GM23338 (cell line): ENCODE measurements around the gene PRDM5. TPM values are rescaled to one million over a fixed set of nuclear protein-coding genes. Genes with fewer than 3 reads are reported as not detected.

Experiments used
- ATAC-seq: fragments of 200-7000 bp; cut with Tn5 transposase; 3 replicates; pipeline ENCODE4 v1.9.1; 2020
- DNase-seq: peaks from one replicate; pipeline ENCODE4 v3.0.0-alpha.2; 2015; ENCODE audit warnings: low spot score
- H2AFZ ChIP-seq: fragments of 200-600 bp; sonication (generic); 2 replicates; pipeline ENCODE4 v1.8.0; 2016; ENCODE audit warnings: antibody characterized with exemption, mild to moderate bottlenecking, moderate library complexity
- H3F3A ChIP-seq: fragments of 200-600 bp; sonication (generic); replicated peaks from 2 replicates; pipeline ENCODE4 v1.8.0; 2017; ENCODE audit warnings: antibody characterized with exemption, mixed run types, low read depth
- H3K27ac ChIP-seq: fragments of 200-600 bp; sonication (generic); 2 replicates; pipeline ENCODE4 v1.6.1; 2016; ENCODE audit warnings: low read depth
- H3K27me3 ChIP-seq: fragments of 200-600 bp; sonication (generic); 2 replicates; pipeline ENCODE4 v1.8.0; 2016; ENCODE audit warnings: mild to moderate bottlenecking, mixed run types, moderate library complexity; ENCODE audit not compliant: insufficient read depth
- H3K36me3 ChIP-seq: fragments of 200-600 bp; sonication (generic); 2 replicates; pipeline ENCODE4 v1.8.0; 2016; ENCODE audit warnings: mild to moderate bottlenecking; ENCODE audit not compliant: insufficient read depth
- H3K4me1 ChIP-seq: fragments of 200-600 bp; sonication (generic); 2 replicates; pipeline ENCODE4 v1.8.0; 2016; ENCODE audit warnings: mild to moderate bottlenecking, moderate library complexity; ENCODE audit not compliant: insufficient read depth
- H3K4me2 ChIP-seq: fragments of 200-600 bp; sonication (generic); 2 replicates; pipeline ENCODE4 v1.7.1; 2017; ENCODE audit warnings: mixed run types
- H3K4me3 ChIP-seq: fragments of 200-600 bp; sonication (generic); 2 replicates; pipeline ENCODE4 v1.6.1; 2016; ENCODE audit warnings: mixed run types
- H3K79me2 ChIP-seq: fragments of 200-600 bp; sonication (generic); replicated peaks from 2 replicates; pipeline ENCODE4 v1.8.0; 2017; ENCODE audit warnings: mild to moderate bottlenecking; ENCODE audit not compliant: insufficient read depth
- H3K9me2 ChIP-seq: fragments of 200-600 bp; sonication (generic); 2 replicates; pipeline ENCODE4 v1.8.0; 2017; ENCODE audit not compliant: insufficient read depth
- H4K20me1 ChIP-seq: fragments of 200-600 bp; sonication (generic); replicated peaks from 2 replicates; pipeline ENCODE4 v1.8.0; 2017; ENCODE audit warnings: mild to moderate bottlenecking; ENCODE audit not compliant: insufficient read depth
- H3K27ac Mint-ChIP-seq: 2 replicates; pipeline ENCODE4 v1.8.0; 2020; ENCODE audit warnings: inconsistent platforms, mild to moderate bottlenecking, moderate library complexity, mixed read lengths
- H3K27me3 Mint-ChIP-seq: 3 replicates; pipeline ENCODE4 v1.8.0; 2022; ENCODE audit warnings: low read depth, mild to moderate bottlenecking, moderate library complexity, mixed read lengths, inconsistent platforms; ENCODE audit not compliant: insufficient read depth, poor library complexity
- H3K36me3 Mint-ChIP-seq: 3 replicates; pipeline ENCODE4 v1.8.0; 2021; ENCODE audit warnings: low read depth, mild to moderate bottlenecking, inconsistent platforms, moderate library complexity, mixed read lengths
- H3K4me1 Mint-ChIP-seq: 3 replicates; pipeline ENCODE4 v1.8.0; 2020; ENCODE audit warnings: mild to moderate bottlenecking, inconsistent platforms, mixed read lengths
- H3K4me3 Mint-ChIP-seq: 3 replicates; pipeline ENCODE4 v1.8.0; 2021; ENCODE audit warnings: moderate library complexity, mild to moderate bottlenecking, inconsistent platforms, mixed read lengths
- H3K9me3 Mint-ChIP-seq: 3 replicates; pipeline ENCODE4 v1.8.0; 2020; ENCODE audit warnings: moderate library complexity, mild to moderate bottlenecking, inconsistent platforms, mixed read lengths
- CREB1 ChIP-seq: fragments of 250-450 bp; sonication (Bioruptor Pico); IDR thresholded peaks from 2 replicates; pipeline ENCODE4 v1.5.0; 2020; ENCODE audit warnings: low read depth, mild to moderate bottlenecking, moderate library complexity
- EZH2 ChIP-seq: fragments of 200-600 bp; sonication (generic); IDR thresholded peaks from one replicate; pipeline ENCODE4 v1.8.0; 2017; ENCODE audit warnings: antibody characterized with exemption, mild to moderate bottlenecking, low read depth; ENCODE audit not compliant: unreplicated experiment
- NANOG ChIP-seq: IDR thresholded peaks from 2 replicates; pipeline ENCODE4 v1.6.1; 2016; ENCODE audit warnings: antibody characterized with exemption, borderline replicate concordance
- REST ChIP-seq: IDR thresholded peaks from one replicate; pipeline ENCODE4 v1.6.1; 2018; ENCODE audit warnings: antibody characterized with exemption; ENCODE audit not compliant: unreplicated experiment
- STAT1 ChIP-seq: IDR thresholded peaks from one replicate; pipeline ENCODE4 v1.6.1; 2016; ENCODE audit warnings: antibody characterized with exemption; ENCODE audit not compliant: unreplicated experiment
- ZNF331 ChIP-seq: fragments of 250-450 bp; sonication (Bioruptor Pico); IDR thresholded peaks from 2 replicates; pipeline ENCODE4 v1.5.0; 2020; ENCODE audit warnings: low read depth, mild to moderate bottlenecking, moderate library complexity
- polyA plus RNA-seq: library from polyadenylated mRNA; unstranded; fragments of >200 nt; fragmentation: Nextera tagmentation; extraction: Ambion mirVana; gene quantifications from 2 replicates; pipeline ENCODE4 v1.2.1, GENCODE V29; 2016
- total RNA-seq: library from RNA; depleted of rRNA; stranded (reverse); fragments of >200 nt; shearing (Covaris generic); gene quantifications from 2 replicates; pipeline ENCODE4 v1.2.3, GENCODE V29; 2014
- TF ChIP-seq, protein P1 (sequence below), 2 experiments: fragments of 200-600 bp in 1 of 2; sonication (generic) in 1 of 2; conservative IDR thresholded peaks; 2 replicates each; pipeline versions ENCODE4 v1.5.1 to v1.6.1; 2016 to 2017; ENCODE audit warnings: antibody characterized with exemption in 2 of 2, low read depth in 2 of 2, mild to moderate bottlenecking in 2 of 2, moderate library complexity in 1 of 2
- TF ChIP-seq, protein P2 (sequence below): fragments of 250-450 bp; sonication (Bioruptor Pico); IDR thresholded peaks from 2 replicates; pipeline ENCODE4 v1.5.0; 2020; ENCODE audit warnings: mild to moderate bottlenecking, moderate library complexity

Gene PRDM5
- total and polyA plus RNA-seq, 2 experiments from 2014 or later = 11.2 to 40.4 TPM

DNA sequence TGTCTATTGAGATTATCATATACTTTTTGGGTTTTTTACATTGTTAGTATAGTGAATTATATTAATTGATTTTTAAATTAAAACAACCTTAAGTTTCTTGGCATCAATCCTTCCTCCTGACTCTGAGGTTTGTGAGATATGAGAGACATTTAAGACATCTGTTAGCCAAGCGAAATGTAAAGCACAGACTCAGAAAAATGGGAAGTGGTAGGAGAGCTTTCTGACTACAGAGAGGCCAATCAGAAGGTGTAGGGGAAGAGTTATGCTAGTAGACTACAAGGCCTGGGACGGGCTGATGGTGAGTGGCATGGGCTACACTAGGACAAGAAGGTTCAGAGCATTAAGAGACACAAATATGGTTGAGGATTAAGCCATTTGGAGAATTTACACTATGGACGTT lies 255.4 kb downstream of the PRDM5 start (continued):
- TF ChIP-seq REST = no peak
- no peak for TF ChIP-seq NANOG
- TF ChIP-seq, protein P1, sequence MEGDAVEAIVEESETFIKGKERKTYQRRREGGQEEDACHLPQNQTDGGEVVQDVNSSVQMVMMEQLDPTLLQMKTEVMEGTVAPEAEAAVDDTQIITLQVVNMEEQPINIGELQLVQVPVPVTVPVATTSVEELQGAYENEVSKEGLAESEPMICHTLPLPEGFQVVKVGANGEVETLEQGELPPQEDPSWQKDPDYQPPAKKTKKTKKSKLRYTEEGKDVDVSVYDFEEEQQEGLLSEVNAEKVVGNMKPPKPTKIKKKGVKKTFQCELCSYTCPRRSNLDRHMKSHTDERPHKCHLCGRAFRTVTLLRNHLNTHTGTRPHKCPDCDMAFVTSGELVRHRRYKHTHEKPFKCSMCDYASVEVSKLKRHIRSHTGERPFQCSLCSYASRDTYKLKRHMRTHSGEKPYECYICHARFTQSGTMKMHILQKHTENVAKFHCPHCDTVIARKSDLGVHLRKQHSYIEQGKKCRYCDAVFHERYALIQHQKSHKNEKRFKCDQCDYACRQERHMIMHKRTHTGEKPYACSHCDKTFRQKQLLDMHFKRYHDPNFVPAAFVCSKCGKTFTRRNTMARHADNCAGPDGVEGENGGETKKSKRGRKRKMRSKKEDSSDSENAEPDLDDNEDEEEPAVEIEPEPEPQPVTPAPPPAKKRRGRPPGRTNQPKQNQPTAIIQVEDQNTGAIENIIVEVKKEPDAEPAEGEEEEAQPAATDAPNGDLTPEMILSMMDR (conservative IDR thresholded peaks at IDR 0.05; ENCODE audit: low read depth in 2 of 2) = no peak
- no peak for TF ChIP-seq STAT1
- no peak for TF ChIP-seq CREB1 (CRISPR knock-in tag)

DNA sequence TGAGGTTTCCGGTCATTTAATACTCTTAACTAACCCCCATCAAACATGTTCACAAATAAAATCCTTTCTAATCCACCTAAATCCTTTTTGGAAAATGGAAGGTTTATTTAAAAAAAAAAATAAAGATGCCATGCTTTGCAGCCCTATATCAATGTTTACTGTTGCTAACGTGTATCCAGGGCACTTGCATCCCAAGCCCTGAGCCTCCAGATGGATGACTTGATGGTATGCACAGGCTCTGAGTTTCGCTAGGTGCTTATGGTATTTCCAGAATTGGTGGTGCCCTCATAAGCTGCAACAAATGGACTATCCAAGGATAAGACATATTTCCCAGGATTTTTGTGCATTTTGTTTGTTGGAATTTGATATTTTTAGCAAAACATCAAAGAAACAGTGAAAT lies 257.7 kb downstream of the PRDM5 start:
- TF ChIP-seq EZH2 = no peak
- TF ChIP-seq, protein P2, sequence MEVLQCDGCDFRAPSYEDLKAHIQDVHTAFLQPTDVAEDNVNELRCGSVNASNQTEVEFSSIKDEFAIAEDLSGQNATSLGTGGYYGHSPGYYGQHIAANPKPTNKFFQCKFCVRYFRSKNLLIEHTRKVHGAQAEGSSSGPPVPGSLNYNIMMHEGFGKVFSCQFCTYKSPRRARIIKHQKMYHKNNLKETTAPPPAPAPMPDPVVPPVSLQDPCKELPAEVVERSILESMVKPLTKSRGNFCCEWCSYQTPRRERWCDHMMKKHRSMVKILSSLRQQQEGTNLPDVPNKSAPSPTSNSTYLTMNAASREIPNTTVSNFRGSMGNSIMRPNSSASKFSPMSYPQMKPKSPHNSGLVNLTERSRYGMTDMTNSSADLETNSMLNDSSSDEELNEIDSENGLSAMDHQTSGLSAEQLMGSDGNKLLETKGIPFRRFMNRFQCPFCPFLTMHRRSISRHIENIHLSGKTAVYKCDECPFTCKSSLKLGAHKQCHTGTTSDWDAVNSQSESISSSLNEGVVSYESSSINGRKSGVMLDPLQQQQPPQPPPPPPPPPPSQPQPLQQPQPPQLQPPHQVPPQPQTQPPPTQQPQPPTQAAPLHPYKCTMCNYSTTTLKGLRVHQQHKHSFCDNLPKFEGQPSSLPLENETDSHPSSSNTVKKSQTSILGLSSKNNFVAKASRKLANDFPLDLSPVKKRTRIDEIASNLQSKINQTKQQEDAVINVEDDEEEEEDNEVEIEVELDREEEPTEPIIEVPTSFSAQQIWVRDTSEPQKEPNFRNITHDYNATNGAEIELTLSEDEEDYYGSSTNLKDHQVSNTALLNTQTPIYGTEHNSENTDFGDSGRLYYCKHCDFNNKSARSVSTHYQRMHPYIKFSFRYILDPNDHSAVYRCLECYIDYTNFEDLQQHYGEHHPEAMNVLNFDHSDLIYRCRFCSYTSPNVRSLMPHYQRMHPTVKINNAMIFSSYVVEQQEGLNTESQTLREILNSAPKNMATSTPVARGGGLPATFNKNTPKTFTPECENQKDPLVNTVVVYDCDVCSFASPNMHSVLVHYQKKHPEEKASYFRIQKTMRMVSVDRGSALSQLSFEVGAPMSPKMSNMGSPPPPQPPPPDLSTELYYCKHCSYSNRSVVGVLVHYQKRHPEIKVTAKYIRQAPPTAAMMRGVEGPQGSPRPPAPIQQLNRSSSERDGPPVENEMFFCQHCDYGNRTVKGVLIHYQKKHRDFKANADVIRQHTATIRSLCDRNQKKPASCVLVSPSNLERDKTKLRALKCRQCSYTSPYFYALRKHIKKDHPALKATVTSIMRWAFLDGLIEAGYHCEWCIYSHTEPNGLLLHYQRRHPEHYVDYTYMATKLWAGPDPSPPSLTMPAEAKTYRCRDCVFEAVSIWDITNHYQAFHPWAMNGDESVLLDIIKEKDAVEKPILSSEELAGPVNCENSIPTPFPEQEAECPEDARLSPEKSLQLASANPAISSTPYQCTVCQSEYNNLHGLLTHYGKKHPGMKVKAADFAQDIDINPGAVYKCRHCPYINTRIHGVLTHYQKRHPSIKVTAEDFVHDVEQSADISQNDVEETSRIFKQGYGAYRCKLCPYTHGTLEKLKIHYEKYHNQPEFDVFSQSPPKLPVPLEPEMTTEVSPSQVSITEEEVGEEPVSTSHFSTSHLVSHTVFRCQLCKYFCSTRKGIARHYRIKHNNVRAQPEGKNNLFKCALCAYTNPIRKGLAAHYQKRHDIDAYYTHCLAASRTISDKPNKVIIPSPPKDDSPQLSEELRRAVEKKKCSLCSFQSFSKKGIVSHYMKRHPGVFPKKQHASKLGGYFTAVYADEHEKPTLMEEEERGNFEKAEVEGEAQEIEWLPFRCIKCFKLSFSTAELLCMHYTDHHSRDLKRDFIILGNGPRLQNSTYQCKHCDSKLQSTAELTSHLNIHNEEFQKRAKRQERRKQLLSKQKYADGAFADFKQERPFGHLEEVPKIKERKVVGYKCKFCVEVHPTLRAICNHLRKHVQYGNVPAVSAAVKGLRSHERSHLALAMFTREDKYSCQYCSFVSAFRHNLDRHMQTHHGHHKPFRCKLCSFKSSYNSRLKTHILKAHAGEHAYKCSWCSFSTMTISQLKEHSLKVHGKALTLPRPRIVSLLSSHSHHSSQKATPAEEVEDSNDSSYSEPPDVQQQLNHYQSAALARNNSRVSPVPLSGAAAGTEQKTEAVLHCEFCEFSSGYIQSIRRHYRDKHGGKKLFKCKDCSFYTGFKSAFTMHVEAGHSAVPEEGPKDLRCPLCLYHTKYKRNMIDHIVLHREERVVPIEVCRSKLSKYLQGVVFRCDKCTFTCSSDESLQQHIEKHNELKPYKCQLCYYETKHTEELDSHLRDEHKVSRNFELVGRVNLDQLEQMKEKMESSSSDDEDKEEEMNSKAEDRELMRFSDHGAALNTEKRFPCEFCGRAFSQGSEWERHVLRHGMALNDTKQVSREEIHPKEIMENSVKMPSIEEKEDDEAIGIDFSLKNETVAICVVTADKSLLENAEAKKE (CRISPR knock-in tag) = no peak
- no peak for TF ChIP-seq ZNF331 (CRISPR knock-in tag)
- TF ChIP-seq, protein P1 (conservative IDR thresholded peaks at IDR 0.05; ENCODE audit: low read depth in 2 of 2) = no peak
- TF ChIP-seq CREB1 (CRISPR knock-in tag) = no peak
- no peaks in the 10 kb centered on the region for H3K27me3 ChIP-seq
- no peaks in the 10 kb centered on the region for H3K36me3 ChIP-seq
- no peak overlapping the region for H3K4me2 ChIP-seq
- no peak overlapping the region for H2AFZ ChIP-seq
- H3K4me3 ChIP-seq = no peak overlapping the region
- H3K9me2 ChIP-seq = no peaks in the 10 kb centered on the region; the same call in 1 of the 2 replicates
- DNase-seq (no peak), ATAC-seq (no peak)
- no peaks in the 10 kb centered on the region; the same call in 2 of the 3 replicates for H3K36me3 Mint-ChIP-seq
- H3K79me2 ChIP-seq = no peaks in the 10 kb centered on the region
- H3K4me1 Mint-ChIP-seq = no peaks in the 10 kb centered on the region
- no peaks in the 10 kb centered on the region for H3K9me3 Mint-ChIP-seq
- no peak overlapping the region for H3K4me3 Mint-ChIP-seq
- H3K27ac Mint-ChIP-seq = no peak overlapping the region
- no peaks in the 10 kb centered on the region for H4K20me1 ChIP-seq
- no peaks in the 10 kb centered on the region for H3F3A ChIP-seq
- no peaks in the 10 kb centered on the region for H3K27me3 Mint-ChIP-seq
- no peaks in the 10 kb centered on the region for H3K4me1 ChIP-seq
- H3K27ac ChIP-seq = no peak overlapping the region
